HUDEP-2 (cell line): Measurements from ENCODE around the gene FGFR3.

Experiments
- DNase-seq, 76 experiments: peaks; one replicate each; lab custom pipeline; 2025; ENCODE audit not compliant: unreplicated experiment in 76 of 76; lab: John Stamatoyannopoulos, UW

The FGFR3 gene

GRCh38 chr4:1813231-1813630 lies 20.1 kb downstream of the FGFR3 start:
- no peak for DNase-seq

- DNase-seq: no peak
These were observed 20.8 kb downstream of the FGFR3 start for GRCh38 chr4:1813915-1814314.

- no peak for DNase-seq
These were observed 21.4 kb downstream of the FGFR3 start for GRCh38 chr4:1814453-1814852.

DNA sequence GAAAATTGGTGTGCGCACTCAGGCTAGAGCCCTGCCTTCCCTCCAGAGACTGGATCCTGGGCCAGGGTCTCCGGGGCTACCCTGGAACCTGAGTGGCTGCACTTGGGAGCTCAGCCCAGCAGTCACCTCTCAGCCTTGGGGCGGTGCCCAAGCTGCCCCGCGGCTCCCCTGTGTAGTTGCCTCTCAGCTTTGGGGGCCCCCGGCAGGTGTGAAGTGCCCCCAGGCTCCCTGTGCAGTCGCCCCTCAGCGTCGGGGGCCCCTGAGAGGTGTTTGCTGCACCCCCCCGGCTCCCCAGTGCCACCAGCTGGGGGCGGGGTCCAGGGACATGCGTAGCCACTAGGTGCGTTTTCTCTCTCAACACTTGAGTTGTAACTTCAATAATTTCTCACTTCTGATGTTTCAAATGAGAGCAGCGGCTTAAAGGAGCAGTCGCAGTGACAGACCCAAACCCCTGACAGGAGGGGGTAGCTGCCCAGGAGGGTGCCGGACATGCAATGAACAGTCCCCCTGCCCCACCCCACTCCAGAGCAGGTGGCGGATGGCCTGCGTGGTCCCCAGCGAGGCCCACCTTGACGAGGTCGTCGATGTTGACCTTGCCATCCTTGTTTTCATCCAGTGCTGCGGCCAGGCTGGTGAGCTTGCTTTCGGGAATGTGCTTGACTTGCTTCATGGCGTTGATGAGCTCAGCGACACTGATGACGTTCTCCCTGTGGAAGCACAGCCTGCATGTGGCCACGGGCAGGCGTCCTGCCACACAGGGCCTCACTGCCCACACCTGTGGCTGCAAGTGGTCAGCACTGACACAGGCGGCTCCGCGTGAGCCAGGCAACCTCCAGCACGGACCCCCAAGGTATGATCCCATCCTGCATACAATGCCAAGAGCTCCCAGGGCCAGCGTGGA lies 22.3 kb downstream of the FGFR3 start:
- no peak for DNase-seq

GRCh38 chr4:1815997-1816860 lies 23.1 kb downstream of the FGFR3 start:
- no peak for DNase-seq

DNA sequence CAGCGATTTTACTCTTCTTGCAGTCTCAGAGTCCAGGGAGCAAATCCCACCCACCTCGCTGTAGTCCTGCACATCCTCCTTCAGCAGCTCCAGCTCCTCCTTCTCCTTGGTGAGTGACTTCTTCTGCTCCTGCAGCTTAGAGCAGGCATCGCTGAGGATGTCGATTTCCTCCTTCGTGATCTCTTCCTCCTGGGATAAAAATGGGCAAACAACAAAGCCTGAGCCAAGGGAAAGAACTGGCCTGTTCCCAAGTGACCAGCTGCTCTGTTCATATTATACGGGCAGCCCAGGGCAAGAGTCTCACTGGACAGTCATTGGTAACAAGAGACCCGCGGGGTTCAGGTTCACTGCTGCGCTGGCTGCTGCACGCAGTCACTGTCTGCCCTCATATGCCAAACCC lies 26.2 kb downstream of the FGFR3 start:
- DNase-seq: no peak

DNA sequence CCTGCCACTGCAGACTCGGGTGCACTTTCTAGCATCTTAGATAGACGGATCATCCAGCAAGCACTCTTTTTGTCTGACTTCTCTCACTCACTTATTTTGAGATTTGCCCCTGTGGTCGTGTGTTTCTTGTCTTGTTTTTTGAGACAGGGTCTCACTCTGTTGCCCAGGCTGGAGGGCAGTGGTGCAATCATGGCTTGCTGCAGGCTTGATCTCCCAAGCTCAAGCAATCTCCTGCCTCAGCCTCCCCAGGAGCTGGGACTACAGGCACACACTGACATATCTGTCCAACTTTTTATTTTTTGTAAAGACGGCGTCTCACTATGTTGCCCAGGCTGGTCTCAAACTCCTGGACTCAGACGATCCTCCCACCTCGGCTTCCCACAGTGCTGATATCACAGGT lies 26.7 kb downstream of the FGFR3 start:
- no peak for DNase-seq

GRCh38 chr4:1821679-1822567 lies 28.8 kb downstream of the FGFR3 start:
- DNase-seq: no peak

- DNase-seq: no peak
These were observed 29.8 kb downstream of the FGFR3 start for GRCh38 chr4:1822568-1823544.

DNA sequence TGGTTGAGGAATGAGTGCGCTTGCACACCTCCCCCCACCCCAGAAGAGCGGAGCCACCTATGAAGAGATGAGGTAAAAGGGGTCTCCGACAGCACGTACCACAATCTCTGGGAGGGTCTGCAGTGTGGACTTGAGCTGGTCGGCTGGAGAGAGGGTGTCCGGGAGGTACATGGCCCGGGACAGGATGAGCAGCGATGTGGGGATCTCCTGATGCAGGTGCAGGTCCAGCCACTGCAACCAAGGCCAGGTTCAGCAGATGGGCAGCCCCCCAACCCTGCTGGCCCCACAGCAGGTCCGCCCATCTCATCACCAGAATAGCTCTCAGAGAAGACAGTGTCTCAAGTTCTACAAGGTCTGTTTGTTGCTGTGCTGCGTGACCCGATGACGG lies 30.4 kb downstream of the FGFR3 start:
- DNase-seq: no peak

DNA sequence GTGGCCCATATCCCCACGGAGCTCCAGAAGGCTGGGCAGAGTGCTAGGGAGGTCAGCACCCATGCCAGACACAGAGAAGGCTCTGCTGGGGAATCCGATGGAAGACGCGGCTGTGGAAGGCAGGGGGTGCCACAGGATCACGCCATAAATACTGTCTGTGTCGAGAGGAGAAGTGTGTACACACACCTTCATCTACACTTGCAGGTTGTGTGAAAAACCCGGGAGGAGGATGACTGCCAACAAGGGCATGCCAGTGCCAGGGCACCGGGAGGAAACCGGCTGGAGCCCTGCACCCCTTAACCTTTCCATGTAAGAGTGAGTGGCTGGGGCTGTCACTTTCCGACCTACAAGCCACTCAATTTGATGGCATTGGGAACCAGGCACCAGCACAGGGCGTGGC lies 31.7 kb downstream of the FGFR3 start:
- no peak for DNase-seq

DNA sequence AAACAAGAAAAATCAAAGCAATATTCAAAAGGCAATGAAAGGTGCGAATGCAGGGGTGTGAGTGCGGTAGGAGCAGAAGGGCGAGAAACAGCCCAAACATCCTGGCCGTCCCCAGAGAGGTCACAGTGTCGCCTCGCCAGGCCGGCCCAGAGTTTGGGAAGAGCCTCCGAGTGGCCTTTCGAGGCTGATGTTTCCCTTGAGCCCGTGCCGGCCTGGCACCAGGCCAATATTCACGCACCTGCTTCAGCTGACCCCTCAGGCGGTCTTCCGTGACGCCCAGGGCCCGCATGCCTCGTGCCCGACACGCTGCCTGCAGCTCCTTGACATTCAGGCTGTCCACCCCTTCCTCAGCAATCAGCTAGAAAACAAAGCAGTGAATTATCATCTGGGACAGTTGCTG lies 32.2 kb downstream of the FGFR3 start:
- DNase-seq: no peak

DNA sequence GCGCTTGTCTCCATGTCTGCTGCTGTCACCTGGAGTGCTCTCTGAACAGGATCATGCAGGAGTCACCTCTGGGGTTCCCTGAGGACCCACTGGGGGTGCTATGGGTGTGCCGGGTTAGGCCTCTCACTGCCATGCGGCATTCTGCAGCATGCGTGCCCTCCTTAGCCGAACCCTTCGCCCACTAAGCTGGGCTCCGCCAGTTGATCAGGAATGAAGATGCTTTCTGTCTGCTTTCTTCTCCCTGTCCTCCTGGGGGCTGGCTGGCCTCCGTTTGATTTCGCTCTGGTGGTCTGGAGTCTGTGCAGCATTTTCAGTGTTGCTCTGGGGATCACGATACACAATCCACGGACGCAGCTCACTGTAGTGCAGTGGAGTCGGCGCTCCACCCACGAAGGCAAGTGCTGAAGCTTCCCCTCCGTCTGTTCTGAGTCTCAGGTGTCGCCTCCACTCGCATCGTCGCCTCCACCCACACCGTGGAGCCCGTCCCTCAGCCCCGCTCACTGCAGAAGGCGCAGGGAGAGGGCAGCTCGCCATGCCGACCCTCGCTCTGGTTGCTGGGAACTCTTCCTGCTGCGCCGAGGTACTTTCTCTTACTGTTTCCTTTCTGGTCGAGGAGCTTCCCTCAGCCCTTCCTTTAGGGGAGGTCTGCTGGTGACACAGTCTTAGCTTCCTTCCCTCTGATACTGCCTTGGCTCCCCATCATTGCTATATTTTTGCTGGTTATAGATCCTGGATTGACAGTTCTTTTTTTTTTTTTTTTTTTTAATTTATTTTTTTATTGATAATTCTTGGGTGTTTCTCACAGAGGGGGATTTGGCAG lies 33.6 kb downstream of the FGFR3 start:
- no peak for DNase-seq

DNA sequence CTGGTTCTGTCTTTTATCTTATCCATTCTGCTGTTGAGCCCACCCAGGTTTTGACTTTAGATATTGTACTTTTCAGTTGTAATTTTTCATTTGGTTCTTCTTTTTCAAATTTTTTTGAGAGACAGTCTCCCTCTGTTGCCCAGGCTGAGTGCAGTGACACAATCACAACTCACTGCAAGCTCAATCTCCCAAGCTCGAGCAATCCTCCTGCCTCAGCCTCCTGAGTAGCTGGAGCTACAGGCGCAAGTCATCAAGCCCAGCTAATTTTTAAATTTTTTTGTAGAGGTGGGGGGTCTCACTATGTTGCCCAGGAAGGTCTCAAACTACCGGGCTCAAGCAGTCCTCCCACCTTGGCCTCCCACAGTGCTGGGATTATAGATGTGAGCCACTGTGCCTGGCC lies 37.1 kb downstream of the FGFR3 start:
- no peak for DNase-seq

GRCh38 chr4:1830642-1831228 lies 37.6 kb downstream of the FGFR3 start:
- DNase-seq: no peak

DNA sequence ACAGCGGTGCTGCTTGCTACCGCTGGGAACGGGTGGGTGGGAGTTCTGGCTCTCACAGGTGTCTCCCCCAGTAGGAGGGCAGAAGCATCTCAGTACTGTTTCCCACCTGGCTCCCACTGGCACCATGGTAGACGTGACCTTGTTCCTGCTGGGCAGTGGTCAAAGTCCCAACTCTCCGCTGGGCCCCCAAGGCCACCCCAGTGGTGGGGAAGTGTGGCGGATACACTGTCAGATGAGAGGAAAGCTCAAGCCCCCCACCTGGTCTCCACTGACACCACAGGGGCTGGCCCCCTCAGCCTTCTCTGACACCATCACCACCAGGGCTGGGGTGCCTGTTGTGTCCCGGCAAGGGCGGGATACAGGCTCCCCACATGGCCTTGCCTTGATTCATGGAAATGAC lies 38.2 kb downstream of the FGFR3 start:
- DNase-seq: no peak

- DNase-seq: no peak
These were observed 39.6 kb downstream of the FGFR3 start for GRCh38 chr4:1832690-1833089.

GRCh38 chr4:1833307-1834046 lies 40.4 kb downstream of the FGFR3 start:
- DNase-seq: no peak
